MCF 10A (cell line): ENCODE measurements around the gene XPNPEP2. TPM values are rescaled to one million over a fixed set of nuclear protein-coding genes. Genes with fewer than 3 reads are reported as not detected.
A peak's percentile ranks its signal among the peaks of the same experiment; 100 is the strongest.
"Not testable (repeated sequence)": the region's sequence is repeated elsewhere in the genome, so short reads cannot be mapped to it uniquely, and the experiment has no call there.

Experiments
- BruUV-seq: library from RNA; stranded (reverse); fragments of 400-500 nt; replicated peaks from 2 replicates; lab custom pipeline; 2021; lab: Mats Ljungman, UMichigan
- CTCF ChIA-PET: fragments of 300-600 bp; sonication (Branson Sonifier 250); formaldehyde crosslinking; extraction: SDS; loops from one replicate; lab custom pipeline; 2021; ENCODE audit warnings: antibody characterized with exemption, inconsistent platforms; lab: Yijun Ruan, JAX
- POLR2A ChIA-PET: fragments of 300-600, 350-650 bp; sonication (Branson Sonifier 250); formaldehyde crosslinking; extraction: SDS; loops from one replicate; lab custom pipeline; 2020; ENCODE audit warnings: antibody characterized with exemption, inconsistent platforms; lab: Yijun Ruan, JAX
- DNase-seq: peaks from one replicate; pipeline ENCODE4 v3.0.0-alpha.2; 2018; ENCODE audit not compliant: unreplicated experiment
- H3K27ac Mint-ChIP-seq: one replicate; pipeline ENCODE4 v1.8.0; 2022; ENCODE audit warnings: mild to moderate bottlenecking, low read depth, mixed read lengths; ENCODE audit not compliant: unreplicated experiment
- H3K27me3 Mint-ChIP-seq: one replicate; pipeline ENCODE4 v1.8.0; 2022; ENCODE audit warnings: mixed read lengths; ENCODE audit not compliant: insufficient read depth, unreplicated experiment
- H3K36me3 Mint-ChIP-seq: one replicate; pipeline ENCODE4 v1.8.0; 2022; ENCODE audit warnings: mild to moderate bottlenecking, moderate library complexity, mixed read lengths; ENCODE audit not compliant: insufficient read depth, unreplicated experiment
- H3K4me1 Mint-ChIP-seq: one replicate; pipeline ENCODE4 v1.8.0; 2022; ENCODE audit warnings: mixed read lengths; ENCODE audit not compliant: insufficient read depth, unreplicated experiment
- H3K4me3 Mint-ChIP-seq: one replicate; pipeline ENCODE4 v1.8.0; 2022; ENCODE audit warnings: mild to moderate bottlenecking, moderate library complexity, mixed read lengths; ENCODE audit not compliant: unreplicated experiment
- H3K9me3 Mint-ChIP-seq: one replicate; pipeline ENCODE4 v1.8.0; 2022; ENCODE audit warnings: mixed read lengths; ENCODE audit not compliant: unreplicated experiment
- intact Hi-C: fragments of 100-400 bp; cut with micrococcal nuclease; formaldehyde crosslinking; loops from 2 replicates; pipeline ENCODE4 v1.14.1; 2022
- total RNA-seq: library from RNA; stranded (reverse); gene quantifications from 2 replicates; pipeline ENCODE4 v1.2.3, GENCODE V29; 2022
- TF ChIP-seq, protein P1 (sequence below): fragments of 200-600 bp; IDR thresholded peaks from one replicate; pipeline ENCODE4 v1.8.0; 2022; ENCODE audit warnings: antibody characterized with exemption, mild to moderate bottlenecking; ENCODE audit not compliant: unreplicated experiment

The XPNPEP2 gene
- total RNA-seq, 1 experiment from 2014 or later, result not detected

- intact Hi-C loops, result no loop called here
Measured at GRCh38 chrX:129736491-129736890, 2.3 kb upstream of the XPNPEP2 start.

GRCh38 chrX:129737916-129738315 is 863 bp upstream of the XPNPEP2 start:
- TF ChIP-seq, protein P1, sequence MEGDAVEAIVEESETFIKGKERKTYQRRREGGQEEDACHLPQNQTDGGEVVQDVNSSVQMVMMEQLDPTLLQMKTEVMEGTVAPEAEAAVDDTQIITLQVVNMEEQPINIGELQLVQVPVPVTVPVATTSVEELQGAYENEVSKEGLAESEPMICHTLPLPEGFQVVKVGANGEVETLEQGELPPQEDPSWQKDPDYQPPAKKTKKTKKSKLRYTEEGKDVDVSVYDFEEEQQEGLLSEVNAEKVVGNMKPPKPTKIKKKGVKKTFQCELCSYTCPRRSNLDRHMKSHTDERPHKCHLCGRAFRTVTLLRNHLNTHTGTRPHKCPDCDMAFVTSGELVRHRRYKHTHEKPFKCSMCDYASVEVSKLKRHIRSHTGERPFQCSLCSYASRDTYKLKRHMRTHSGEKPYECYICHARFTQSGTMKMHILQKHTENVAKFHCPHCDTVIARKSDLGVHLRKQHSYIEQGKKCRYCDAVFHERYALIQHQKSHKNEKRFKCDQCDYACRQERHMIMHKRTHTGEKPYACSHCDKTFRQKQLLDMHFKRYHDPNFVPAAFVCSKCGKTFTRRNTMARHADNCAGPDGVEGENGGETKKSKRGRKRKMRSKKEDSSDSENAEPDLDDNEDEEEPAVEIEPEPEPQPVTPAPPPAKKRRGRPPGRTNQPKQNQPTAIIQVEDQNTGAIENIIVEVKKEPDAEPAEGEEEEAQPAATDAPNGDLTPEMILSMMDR, result no peak

More at GRCh38 chrX:129736491-129736890, 2.3 kb upstream of the XPNPEP2 start:
- DNase-seq, result no peak
- H3K9me3 Mint-ChIP-seq, result no peaks in the 10 kb centered on the region
- H3K4me1 Mint-ChIP-seq, result no peaks in the 10 kb centered on the region
- ChIA-PET CTCF (interaction anchor here (0.6 to 3.8 kb wide), 4 partner anchors 8 to 24 kb away, joined by 3 to 29 read pairs (median 5); no protein-coding TSS in a partner anchor), POLR2A (no interaction called here)
- H3K36me3 Mint-ChIP-seq, result no peaks in the 10 kb centered on the region
- H3K27ac Mint-ChIP-seq, result no peak overlapping the region
- H3K27me3 Mint-ChIP-seq, result peaks cover 57% of the 10 kb centered on the region
- TF ChIP-seq, protein P1, result no peak
- BruUV-seq, result no TSS peak
- no peak overlapping the region for H3K4me3 Mint-ChIP-seq

DNA sequence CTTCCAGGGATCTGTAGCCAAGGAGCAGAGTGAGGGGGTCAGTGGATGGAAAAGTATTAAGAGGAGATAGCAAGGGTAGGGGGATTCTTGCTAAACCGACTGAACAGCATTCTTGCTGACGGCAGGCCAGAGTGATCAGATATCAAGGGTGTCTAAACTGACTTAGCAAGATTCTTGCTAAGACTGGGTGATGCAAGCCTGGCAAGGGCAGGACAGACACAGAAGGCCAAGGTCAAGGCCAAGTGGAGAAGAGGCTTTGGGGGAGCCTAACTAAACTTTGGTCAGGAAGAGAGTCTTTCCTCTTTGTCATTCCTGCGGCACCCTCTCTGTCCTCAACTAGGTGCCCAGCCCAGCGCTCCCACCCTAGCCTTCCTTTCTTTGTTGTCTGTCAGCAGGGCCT is 799 bp downstream of the XPNPEP2 start:
- Mint-ChIP-seq H3K36me3 (no peaks in the 10 kb centered on the region), H3K27me3 (peaks cover 58% of the 10 kb centered on the region), H3K27ac (no peak overlapping the region), H3K4me3 (no peak overlapping the region), H3K4me1 (no peaks in the 10 kb centered on the region), H3K9me3 (no peaks in the 10 kb centered on the region)
- BruUV-seq, result no TSS peak
- TF ChIP-seq, protein P1, result no peak
- DNase-seq, result no peak
- intact Hi-C loops, result no loop called here
- ChIA-PET CTCF (interaction anchor here (1.3 kb wide), 1 partner anchor 14 kb away, joined by 3 read pairs; no protein-coding TSS in a partner anchor), POLR2A (interaction anchor here (0.7 kb wide), 1 partner anchor 20 kb away, joined by 4 read pairs; no protein-coding TSS in a partner anchor)

More at GRCh38 chrX:129737916-129738315, 863 bp upstream of the XPNPEP2 start:
- intact Hi-C loops, result no loop called here
- H3K4me3 Mint-ChIP-seq, result no peak overlapping the region
- POLR2A ChIA-PET, result no interaction called here
- CTCF ChIA-PET, result interaction anchor here (0.6 to 1.1 kb wide), 3 partner anchors 82 to 101 kb away, joined by 3 to 6 read pairs (median 3); no protein-coding TSS in a partner anchor
- H3K36me3 Mint-ChIP-seq, result no peaks in the 10 kb centered on the region
- H3K27ac Mint-ChIP-seq, result peak overlapping the region; percentile 32
- no peaks in the 10 kb centered on the region for H3K9me3 Mint-ChIP-seq
- H3K27me3 Mint-ChIP-seq, result peaks cover 53% of the 10 kb centered on the region
- H3K4me1 Mint-ChIP-seq, result no peaks in the 10 kb centered on the region
- no TSS peak for BruUV-seq
- DNase-seq, result peak; percentile 38

DNA sequence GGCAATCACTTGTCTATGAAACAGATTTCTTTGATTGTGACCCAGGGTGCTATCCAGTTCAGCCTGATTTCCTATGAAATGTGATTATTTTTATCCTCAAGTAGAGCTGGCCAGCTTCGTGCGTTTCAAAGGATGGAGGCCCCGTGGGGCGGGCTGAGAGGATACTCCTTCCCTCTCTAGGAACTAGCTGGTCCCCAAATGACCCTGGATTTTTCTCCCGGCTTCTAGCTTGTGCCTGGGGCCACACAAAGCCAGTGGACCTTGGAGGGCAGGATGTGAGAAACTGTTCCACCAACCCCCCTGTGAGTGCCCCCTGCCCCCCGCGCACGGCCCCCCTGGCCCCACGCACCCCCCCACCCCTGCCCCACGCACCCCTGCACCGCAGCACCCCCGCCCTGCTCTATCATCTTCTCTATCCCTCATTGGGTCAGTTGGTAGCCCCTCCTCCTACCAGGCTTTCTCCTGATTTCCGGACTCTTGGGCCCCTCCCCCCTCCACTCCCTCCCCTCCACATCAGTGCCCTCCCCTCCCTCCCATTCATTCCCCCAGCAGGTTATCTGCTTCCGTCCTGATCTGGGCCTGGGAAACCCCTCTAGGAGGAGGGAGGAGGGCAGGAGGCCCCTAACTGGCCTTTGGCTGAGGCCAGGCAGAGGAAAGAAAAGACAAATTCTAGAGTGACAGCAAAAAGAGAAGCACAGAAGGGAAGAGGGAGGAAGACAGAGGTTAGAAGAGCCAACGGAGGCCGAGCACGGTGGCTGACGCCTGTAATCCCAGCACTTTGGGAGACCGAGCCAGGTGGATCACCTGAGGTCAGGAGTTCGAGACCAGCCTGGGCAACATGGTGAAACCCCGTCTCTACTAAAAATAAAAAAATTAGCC is 3.3 kb downstream of the XPNPEP2 start:
- intact Hi-C loops, result no loop called here
- POLR2A ChIA-PET, result no interaction called here
- H3K4me1 Mint-ChIP-seq, result no peaks in the 10 kb centered on the region
- DNase-seq, result no peak
- no TSS peak for BruUV-seq
- no peaks in the 10 kb centered on the region for H3K36me3 Mint-ChIP-seq
- CTCF ChIA-PET, result no interaction called here
- no peak overlapping the region for H3K4me3 Mint-ChIP-seq
- H3K27ac Mint-ChIP-seq, result no peak overlapping the region
- TF ChIP-seq, protein P1, result no peak
- H3K27me3 Mint-ChIP-seq, result peaks cover 49% of the 10 kb centered on the region
- no peaks in the 10 kb centered on the region for H3K9me3 Mint-ChIP-seq

- H3K9me3 Mint-ChIP-seq, DNase-seq, H3K27ac Mint-ChIP-seq, POLR2A ChIA-PET, intact Hi-C loops, H3K4me1 Mint-ChIP-seq, CTCF ChIA-PET, H3K4me3 Mint-ChIP-seq, H3K36me3 Mint-ChIP-seq, BruUV-seq: not testable (repeated sequence)
- peaks cover 47% of the 10 kb centered on the region for H3K27me3 Mint-ChIP-seq
Measured at GRCh38 chrX:129742759-129743152, 4.0 kb downstream of the XPNPEP2 start.
